NK-92 treated with Interleukin-12 subunit alpha and Interleukin-12 subunit beta, amount 100 ng/mL, for 24 hours (cell line): ENCODE data around the gene NRP1.
"Not testable (repeated sequence)": the region's sequence is repeated elsewhere in the genome, so short reads cannot be mapped to it uniquely, and the experiment has no call there.

Experiments used
- DNase-seq: peaks from one replicate; lab custom pipeline; 2025; lab: John Stamatoyannopoulos, UW

NRP1 gene

DNA sequence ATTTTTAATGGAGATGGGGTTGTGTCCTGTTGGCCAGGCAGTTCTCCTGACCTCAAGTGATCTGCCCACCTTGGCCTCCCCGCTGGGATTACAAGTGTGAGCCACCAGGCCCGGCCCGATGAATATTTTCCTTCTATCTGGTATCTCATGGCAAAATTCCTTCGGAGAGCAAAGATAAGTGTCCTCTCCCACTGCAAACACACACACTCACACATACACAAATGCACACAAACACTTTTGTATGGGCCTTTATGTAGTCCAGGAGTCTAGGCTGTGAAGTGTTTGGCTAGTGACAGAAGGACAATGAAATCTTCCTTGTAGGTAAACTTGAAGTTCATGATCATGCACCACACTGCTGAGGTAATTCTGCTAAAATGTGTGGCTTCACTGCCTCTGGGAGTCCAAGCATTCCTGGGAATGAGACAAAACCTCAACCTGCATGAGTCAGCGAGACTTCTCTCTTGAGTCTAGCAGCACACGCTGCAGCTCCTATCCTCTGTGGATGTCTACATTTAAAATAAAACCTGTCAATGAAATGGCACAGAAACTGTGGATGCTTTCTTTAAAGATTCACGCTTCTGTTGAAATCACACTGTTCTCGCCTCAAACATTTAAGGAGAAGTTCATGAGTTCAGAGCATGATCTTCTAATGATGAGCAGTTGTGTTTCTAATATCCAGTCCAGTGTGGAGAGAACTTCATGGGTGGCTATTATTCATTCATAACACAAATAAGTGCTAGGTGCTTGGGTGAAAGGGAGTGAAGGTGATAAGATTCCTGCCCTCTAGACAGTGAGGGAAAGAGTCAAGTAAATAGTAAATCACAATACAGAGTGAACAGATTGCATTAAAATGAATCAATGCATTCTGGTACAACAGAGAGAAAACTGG is 96.5 kb downstream of the NRP1 start:
- DNase-seq: no peak

DNA sequence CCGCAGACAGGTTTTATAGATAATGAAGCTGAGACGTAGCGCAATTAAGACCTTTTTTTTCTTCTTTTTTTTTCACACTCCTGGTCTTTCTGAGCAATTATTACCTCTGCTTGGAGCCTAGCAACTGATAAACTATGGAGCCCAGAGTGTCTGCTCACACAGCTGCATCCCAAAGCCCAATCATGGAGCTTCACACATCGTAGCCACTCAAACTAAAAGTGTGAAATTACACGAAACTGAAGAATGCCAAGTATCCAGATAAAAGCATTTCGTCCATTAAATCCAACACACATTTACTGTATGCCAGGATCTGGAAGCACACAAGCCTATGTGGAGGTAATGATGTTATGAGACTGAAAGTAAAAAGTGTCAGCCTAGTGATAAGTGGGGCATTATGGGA is 97.6 kb downstream of the NRP1 start:
- DNase-seq: no peak

DNA sequence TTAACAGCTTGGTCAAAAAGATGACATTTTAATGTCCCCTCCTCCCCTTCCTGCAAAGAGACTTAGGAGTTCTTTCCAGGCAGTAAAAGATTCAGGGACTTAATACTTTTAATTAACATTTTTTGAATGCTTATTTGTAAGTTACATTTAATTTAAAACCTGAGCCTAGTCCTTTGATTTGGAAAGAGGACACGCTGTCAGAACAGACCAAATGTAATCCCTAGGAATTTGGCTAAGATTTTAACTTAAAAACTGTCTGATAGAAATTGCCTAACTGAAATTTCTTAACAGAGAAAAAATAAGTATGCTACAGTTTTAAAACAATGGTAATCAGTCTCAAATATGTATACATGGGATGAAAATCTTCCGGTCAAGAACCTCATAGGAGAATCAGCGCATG is 98.5 kb downstream of the NRP1 start:
- no peak for DNase-seq

DNA sequence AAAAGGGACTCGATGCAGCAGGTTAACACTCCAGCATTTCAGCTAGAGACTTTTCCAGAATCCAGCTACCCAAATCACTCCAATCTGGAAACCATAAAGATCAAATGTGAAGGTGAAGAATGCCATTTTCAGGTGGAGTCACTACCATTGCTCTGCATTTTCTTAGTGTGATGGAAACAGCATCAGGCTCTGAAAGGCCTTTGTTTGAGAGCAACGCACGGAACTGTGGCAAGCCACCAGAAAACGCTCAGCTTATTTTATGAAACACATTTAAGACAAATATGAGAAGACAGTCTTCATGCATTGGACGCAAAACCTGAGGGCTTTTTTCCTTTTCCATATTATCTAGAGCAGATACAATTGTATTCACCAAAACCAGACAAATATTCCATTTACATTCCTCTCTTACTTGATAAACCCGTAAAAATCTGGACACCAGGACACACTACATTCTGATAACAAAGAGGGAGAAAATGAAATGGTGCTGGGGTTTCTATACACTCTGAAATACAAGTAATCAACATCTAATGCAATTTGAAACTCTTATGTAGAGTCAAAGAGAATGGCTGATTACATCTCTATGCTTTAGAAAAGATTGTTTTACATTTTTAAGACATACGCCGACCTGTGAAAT is 99.1 kb downstream of the NRP1 start:
- no peak for DNase-seq

DNA sequence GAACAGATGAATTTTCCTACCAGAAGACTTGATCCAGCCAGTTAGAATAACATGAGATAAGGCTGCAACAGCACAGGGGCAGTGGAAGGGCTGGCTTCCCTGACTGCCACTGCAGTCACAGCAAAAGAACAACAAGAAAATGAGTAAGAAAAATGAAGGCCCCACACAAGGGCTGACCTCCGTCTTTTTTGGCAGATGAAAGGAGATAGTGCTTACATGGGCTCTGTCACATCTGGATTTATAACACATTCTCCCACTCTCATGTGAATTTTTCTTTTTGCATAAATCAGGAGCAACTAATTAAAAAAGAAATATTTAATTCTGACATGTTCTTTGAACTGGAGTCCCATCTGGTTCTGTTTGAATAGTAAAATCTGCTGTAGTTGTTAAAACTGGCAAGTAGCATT is 99.6 kb downstream of the NRP1 start:
- no peak for DNase-seq

DNA sequence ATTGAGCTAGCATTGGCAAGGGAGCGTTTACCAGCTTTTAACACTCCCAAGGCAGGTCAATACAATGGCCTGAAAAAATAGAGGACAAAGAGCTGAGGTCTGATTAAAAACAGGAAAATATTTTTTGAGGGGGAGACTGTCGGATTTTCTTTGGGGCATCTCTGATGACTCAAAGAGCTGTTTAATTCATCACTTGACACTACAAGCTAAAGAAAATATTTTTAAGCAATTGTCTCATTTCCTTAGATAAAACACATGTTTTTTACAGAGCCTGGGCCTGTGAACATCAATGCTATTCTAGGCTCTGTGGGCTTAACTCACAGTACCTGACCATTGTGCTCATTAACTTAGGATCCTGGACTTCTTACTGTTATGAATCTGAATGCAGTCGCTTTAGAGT is 100.8 kb downstream of the NRP1 start:
- DNase-seq: no peak

DNA sequence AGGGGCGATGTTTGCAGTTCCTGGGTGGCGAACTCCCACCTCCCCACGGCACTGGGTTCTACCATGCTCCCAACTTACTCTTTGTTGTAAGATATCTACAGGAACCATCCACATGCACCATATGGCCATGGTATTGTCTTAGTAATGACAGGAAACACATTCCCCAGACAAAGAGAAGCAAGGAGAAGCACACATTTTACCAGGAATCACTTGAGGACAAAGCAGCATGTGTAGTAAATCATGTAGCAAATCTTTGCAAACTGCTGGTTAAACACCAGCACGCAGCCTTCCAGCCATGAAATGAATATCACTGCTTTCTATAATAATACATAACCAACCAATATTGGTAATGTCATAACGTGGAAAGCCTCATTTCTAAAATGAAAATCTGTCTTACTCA is 101.2 kb downstream of the NRP1 start:
- DNase-seq: no peak

DNA sequence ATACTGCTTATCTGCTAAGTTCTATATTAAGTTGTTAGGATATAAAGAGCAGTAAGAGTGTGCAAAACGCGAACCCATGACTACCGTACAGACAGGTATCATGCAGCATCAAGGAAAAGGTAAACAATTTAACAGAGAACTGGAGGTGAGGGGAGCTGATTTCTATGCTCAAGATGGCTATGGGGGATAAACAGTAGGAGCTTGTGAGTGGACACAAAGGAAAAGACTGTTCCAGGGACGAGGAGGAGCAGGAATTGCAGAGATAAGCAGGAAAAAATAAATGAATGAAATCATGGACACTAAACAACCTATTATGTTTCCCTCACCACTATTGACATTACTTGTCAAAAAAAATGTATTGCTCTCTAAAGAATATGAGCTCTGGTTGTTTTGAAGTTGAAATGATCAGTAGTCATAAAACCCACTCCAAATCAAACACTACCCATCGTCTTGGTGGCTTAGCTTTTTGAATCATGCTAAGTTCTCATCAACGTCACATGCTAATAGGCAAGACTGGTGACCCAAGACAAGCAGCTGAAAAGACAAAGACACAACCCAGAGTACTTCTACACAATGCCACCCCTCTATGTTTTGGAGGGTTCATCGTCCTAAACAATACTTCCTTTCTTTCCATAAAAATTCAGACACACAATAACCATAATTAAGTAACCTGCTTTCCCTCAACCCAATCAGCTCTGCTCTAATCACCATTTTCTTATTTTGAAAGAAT is 102.7 kb downstream of the NRP1 start:
- DNase-seq: no peak

DNA sequence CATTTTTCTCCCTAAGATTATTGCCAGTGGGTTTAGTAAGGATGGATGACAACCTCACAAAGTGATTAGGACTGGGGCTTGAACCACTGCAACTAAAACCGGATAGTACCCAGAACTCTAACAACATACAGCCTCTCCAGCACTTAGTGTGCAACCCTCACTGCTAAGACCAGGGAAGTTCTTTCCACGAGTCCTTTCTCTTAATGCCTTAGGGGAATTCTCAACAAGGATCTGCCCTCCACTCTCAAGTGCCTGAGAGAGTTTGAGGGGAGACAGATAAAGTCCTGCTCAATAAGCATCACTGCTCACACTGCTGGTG is 104.6 kb downstream of the NRP1 start:
- DNase-seq: no peak

DNA sequence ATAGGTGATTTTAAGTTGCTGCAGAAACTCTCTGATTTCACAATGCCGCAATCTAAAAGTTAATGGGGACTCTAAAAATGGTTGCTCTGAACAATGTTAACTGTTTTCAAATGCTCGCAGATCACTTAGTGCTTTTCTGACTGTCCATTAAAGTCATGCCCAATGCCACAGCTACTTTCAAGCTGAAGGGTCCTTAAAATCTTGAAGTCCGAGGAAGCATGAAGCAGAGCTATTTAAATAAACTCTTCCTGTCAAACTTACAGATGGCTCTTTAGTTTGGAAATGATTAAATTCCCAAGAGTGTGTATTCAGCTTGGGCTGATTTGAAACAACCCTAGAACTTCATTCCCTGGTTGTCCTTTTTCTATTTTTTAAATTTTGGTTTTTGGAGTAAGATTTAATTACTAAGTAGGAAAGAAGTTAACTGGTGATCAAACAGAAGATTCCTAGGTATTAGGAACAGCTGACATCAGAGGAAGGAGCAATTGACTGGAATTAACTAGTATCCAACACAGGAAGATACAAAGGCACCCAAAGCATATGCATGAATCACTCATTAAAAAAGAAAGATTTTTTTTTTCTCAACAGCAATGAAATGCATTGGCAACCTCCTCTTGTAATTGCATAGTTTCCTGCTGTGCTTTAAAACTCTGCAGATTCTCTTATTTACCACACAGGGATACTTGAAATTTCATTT is 105.1 kb downstream of the NRP1 start:
- no peak for DNase-seq

DNA sequence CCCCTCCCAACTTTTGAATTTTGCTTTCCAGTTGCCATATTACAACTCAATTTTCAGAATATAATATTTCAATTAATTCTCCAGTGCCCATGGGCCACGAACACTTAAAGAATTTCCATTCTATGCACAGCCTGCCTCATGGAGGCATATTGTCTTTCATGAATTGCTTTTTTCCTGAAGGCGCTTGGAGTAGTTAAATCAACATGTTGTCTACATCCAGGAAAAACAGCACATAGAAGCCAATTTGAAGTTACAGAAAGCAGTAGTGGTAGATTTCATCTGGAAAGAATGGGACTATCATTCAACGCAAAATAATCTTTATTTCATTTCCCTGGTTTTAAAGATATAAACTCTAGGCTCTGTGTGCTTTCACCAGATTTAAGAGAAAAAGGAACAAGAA is 106.0 kb downstream of the NRP1 start:
- DNase-seq: no peak

DNA sequence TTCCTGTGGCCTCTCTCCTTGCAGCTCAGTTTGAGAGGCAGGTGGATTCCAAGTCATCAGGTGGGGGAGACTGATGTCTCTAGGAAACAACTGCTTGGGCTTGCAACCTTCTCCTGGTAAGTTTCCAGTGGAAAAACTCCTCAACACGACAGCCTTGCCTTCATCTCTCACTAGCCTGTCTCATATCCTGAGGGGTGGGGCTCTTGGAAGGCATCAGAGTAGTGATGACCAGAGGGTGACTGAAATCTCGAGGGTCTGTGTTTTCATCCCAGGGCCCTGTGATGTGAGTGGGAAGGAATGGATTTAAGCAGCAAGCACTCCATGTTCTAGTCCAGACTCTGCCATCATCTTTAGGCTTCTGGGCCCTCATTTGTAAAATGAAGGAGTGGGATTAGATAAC is 107.0 kb downstream of the NRP1 start:
- no peak for DNase-seq

DNA sequence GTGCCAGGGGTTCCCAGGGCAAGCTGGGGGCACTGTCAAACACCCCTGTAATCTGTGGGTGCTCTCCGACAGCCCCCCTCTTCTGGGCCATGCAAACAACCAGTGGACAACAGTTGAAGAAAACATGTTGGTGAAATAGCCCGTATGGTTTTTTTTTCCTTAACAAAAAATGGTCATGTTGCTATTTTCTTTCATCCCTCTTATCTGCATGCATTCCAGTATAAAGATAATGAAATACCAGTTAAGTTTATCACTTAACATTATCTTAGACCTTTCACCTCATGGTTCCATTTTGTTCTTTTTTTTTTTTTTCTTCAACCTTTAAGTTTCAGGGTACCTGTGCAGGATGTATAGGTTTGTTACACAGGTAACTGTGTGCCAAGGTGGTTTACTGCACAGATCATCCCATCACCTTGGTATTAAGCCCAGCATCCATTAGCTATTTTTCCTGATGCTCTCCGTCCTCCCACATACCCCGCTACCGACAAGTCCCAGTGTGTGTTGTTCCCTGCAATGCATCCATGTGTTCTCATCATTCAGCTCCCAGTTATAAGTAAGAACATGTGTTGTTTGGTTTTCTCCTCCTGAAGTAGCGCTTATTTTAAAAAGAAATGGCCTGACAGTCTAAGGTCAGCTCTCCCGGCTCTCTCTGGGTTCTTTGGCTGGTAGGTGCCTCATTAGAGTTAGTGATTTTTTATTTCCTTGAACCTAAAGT is 110.1 kb downstream of the NRP1 start:
- DNase-seq: no peak

DNA sequence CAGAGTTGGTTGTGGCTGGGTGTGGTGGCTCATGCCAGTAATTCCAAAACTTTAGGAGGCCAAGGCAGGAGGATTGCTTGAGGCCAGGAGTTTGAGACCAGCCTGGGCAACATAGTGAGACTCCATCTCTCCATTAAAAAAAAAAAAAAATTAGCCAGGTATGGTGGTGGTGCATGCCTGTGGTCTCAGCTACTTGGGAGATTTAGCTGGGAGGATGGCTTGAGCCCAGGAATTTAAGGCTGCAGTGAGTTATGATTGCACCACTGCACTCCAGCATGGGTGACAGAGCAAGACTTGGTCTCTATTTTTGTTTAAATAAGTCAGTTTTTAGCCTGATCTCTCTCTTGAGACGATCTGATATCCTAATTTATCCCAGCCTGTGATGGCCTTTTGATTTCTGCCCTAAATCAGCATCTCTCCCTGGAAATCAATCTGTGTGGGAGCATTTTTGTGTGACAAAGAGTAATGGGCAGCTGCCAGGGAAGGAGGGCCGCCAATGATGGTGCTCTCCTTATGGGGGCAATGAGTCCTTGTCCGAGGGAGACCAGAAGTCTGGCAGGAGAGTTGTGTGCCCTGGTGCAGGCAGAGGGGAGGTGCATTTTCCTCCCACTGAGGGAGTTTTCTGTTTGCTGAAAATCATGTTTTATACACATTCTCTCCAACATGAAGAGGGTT is 111.0 kb downstream of the NRP1 start:
- DNase-seq: no peak

DNA sequence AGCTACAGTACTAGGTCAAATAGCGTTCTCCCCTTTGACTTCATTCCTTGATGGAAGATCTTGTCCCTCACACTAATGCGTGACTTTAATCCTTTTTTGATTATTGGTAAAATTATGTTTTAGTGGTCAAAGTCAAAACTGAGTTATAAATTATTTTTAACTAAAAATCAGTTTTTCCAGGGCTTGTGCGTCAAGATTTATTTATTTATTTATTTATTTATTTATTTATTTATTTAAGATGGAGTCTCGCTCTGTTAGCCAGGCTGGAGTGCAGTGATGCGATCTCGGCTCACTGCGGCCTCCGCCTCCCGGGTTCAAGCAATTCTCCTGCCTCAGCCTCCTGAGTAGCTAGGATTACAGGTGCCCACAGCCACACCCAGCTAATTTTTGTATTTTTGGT is 112.2 kb downstream of the NRP1 start:
- not testable (repeated sequence) for DNase-seq

DNA sequence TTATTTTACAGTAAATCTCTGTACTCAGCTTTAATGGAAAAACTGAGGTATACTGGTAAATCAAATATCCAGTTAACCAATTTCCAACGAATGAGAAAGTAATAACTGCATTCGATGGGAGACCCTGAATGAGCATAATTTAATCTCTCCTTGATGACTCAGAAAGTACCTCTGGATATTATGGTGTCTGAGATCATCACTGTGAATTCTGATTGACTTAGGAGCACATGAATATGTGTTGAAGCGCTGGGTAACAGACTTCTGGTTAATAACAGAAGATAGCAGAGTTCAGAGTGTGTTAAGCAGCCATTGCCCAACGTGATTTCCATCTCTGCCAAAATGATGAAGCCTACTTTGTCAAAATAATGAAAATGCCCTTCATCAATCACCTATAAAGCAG is 116.6 kb downstream of the NRP1 start:
- DNase-seq: no peak

DNA sequence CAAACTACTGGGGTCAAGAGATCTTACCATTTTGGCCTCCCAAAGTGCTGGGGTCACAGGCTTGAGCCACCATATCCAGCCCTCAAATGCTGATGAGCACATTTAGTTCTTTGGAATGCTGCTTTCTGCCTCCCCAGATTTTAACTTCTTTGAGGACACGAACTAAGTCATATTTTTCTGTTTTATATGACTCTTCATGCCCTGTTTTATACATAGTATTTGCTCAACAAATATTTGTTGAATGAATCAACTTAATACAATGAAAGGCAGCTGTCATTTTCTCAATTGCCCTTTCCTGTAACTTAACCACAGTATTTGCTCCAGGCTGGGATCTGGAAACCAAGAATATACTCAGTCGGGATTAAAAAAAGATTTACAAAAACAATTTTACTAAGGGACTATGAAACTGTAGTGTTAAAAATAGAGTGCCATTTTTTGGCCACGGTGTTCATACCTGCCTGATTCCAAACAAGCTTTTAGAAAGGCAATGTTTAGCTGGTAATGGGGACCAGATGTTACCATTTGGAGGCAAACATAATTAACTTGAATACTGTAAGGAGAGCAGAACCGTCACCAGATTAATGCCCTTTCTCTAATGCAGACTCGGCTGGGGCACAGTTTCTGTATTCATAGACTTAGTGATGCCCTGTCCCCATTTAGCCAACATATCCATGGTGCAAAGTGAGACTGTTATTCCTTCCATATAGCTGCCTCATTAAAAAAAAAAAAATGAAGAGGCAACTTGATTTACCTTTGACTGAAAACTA is 117.6 kb downstream of the NRP1 start:
- DNase-seq: no peak

DNA sequence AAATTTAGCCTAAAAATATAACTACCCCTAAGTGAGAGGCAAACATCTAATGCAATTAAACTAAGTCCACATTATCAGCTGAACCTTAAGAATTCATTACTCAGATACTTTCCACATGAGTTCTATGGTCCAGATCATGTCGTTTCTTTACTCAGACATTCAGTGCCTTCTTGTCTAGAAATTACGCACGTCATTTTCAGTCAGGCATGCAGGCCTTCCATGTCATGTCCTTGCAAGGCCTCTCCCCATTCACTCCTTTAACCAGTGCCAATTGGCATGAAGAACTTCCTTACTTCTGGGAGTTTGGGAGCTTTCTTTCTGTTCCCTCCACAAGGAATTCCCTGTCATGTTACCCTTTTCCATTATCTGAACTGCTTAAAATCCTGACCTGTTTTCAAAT is 118.8 kb downstream of the NRP1 start:
- no peak for DNase-seq

DNA sequence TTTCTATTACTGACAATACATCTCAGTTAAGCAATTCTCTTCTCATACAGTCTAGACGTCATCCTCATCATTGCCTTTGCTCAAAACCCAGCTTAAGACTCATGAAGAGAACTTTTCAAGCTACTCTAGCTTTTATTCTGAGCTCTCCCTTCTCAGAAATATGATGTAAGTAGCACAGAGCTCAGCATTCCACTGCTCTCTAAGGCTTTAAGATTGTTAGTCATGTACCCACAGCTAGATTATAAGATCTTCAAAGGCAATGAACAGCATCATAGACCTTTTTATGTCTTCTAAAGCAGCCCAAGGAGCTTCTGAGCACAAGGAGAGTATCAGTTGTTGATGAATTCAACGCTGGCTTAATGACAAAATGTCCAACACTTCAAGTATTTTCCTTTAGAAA is 119.3 kb downstream of the NRP1 start:
- no peak for DNase-seq

DNA sequence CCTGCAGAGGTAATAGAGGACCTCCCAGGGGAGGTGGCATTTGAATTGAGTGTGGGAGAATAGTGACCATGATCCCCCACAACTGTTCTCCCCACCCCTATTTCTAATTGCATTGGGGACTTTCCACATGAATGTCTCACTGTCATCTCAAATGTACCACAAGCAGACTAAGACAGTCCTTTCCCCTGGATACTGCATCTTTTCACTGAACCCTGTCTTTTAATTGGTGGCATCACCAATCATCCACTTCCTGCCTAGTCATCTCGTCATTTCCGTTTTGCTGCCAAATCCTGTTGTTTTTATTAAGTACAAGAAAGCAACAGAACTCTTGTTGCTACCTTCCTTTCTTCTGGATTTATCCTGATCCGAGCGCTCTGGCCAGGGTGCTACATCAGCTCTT is 120.3 kb downstream of the NRP1 start:
- DNase-seq: no peak
